HepG2 (cell line): ENCODE measurements around the gene ALG8. TPM values are rescaled to one million over a fixed set of nuclear protein-coding genes. Genes with fewer than 3 reads are reported as not detected.

Source experiments
- CCDC6 ChIP-seq: sonication (generic); formaldehyde crosslinking; IDR thresholded peaks from 2 replicates; pipeline ENCODE4 v1.8.1; 2022; ENCODE audit warnings: mild to moderate bottlenecking, missing genetic modification reagents, moderate library complexity
- FOXO1 ChIP-seq: sonication (generic); formaldehyde crosslinking; IDR thresholded peaks from 2 replicates; pipeline ENCODE4 v1.4.0; 2020; ENCODE audit warnings: missing genetic modification reagents
- FOXP1 ChIP-seq, 2 experiments: fragments of 450-650 bp in 1 of 2; IDR thresholded peaks; 2 replicates each; pipeline ENCODE4 v1.6.1; 2017 to 2018; ENCODE audit warnings: antibody characterized with exemption in 1 of 2
- GATAD2A ChIP-seq: IDR thresholded peaks from 2 replicates; pipeline ENCODE4 v1.6.1; 2016
- HNF4G ChIP-seq, 2 experiments: sonication (generic) in 1 of 2; formaldehyde crosslinking in 1 of 2; IDR thresholded peaks; 2 replicates each; pipeline versions ENCODE4 v1.4.0 to v1.6.1; 2011 to 2020; ENCODE audit warnings: borderline replicate concordance in 2 of 2, low read depth in 2 of 2, mild to moderate bottlenecking in 2 of 2, low read length in 1 of 2, missing genetic modification reagents in 1 of 2, moderate library complexity in 1 of 2
- NONO ChIP-seq, 2 experiments: fragments of 450-650 bp in 1 of 2; sonication (generic) in 1 of 2; formaldehyde crosslinking in 1 of 2; IDR thresholded peaks in 1 of 2; conservative IDR thresholded peaks in 1 of 2; 2 replicates each; pipeline versions ENCODE4 v1.6.1 to v1.8.0; 2017 to 2022; ENCODE audit warnings: mild to moderate bottlenecking in 1 of 2, missing genetic modification reagents in 1 of 2, moderate library complexity in 1 of 2
- PAX8 ChIP-seq: sonication (generic); formaldehyde crosslinking; IDR thresholded peaks from 2 replicates; pipeline ENCODE4 v1.8.0; 2022; ENCODE audit warnings: mild to moderate bottlenecking, missing genetic modification reagents, borderline replicate concordance
- PRPF4 ChIP-seq: fragments of 200-400 bp; formaldehyde crosslinking; IDR thresholded peaks from 2 replicates; pipeline ENCODE4 v1.6.1; 2016; ENCODE audit warnings: low read length, low read depth; ENCODE audit not compliant: poor library complexity, severe bottlenecking
- SIX4 ChIP-seq: sonication (generic); formaldehyde crosslinking; IDR thresholded peaks from 2 replicates; pipeline ENCODE4 v1.4.0; 2020; ENCODE audit warnings: missing genetic modification reagents
- SP2 ChIP-seq: sonication (generic); formaldehyde crosslinking; IDR thresholded peaks from 2 replicates; pipeline ENCODE4 v1.5.1; 2020; ENCODE audit warnings: mild to moderate bottlenecking, missing genetic modification reagents
- SPEN ChIP-seq: sonication (generic); formaldehyde crosslinking; IDR thresholded peaks from 2 replicates; pipeline ENCODE4 v1.5.1; 2020; ENCODE audit warnings: low read depth, mild to moderate bottlenecking, missing genetic modification reagents
- TCF12 ChIP-seq, 2 experiments: fragments of 450-650 bp in 1 of 2; sonication (generic) in 1 of 2; formaldehyde crosslinking in 1 of 2; IDR thresholded peaks; 2 replicates each; pipeline versions ENCODE4 v1.6.1 to v1.8.0; 2017 to 2022; ENCODE audit warnings: antibody characterized with exemption in 1 of 2, mild to moderate bottlenecking in 1 of 2, missing genetic modification reagents in 1 of 2, moderate library complexity in 1 of 2
- XBP1 ChIP-seq: sonication (generic); formaldehyde crosslinking; IDR thresholded peaks from 2 replicates; pipeline ENCODE4 v1.5.0; 2020; ENCODE audit warnings: missing genetic modification reagents
- ZBTB3 ChIP-seq: sonication (generic); formaldehyde crosslinking; IDR thresholded peaks from 2 replicates; pipeline ENCODE4 v1.4.0; 2020; ENCODE audit warnings: low read depth, mild to moderate bottlenecking, moderate library complexity, missing genetic modification reagents, borderline replicate concordance
- ZEB1 ChIP-seq: IDR thresholded peaks from 2 replicates; pipeline ENCODE4 v1.6.1; 2012; ENCODE audit warnings: mild to moderate bottlenecking, low read depth, inconsistent platforms; ENCODE audit not compliant: insufficient replicate concordance
- ZNF10 ChIP-seq: sonication (generic); formaldehyde crosslinking; IDR thresholded peaks from 2 replicates; pipeline ENCODE4 v1.4.0; 2020; ENCODE audit warnings: mild to moderate bottlenecking, low read depth, missing genetic modification reagents, borderline replicate concordance
- ZNF12 ChIP-seq: sonication (generic); formaldehyde crosslinking; IDR thresholded peaks from 2 replicates; pipeline ENCODE4 v1.5.0; 2020; ENCODE audit warnings: missing genetic modification reagents
- ZNF234 ChIP-seq: sonication (generic); formaldehyde crosslinking; conservative IDR thresholded peaks from 2 replicates; pipeline ENCODE4 v1.5.1; 2020; ENCODE audit warnings: mild to moderate bottlenecking, missing genetic modification reagents
- ZNF256 ChIP-seq: sonication (generic); formaldehyde crosslinking; conservative IDR thresholded peaks from 2 replicates; pipeline ENCODE4 v1.4.0; 2020; ENCODE audit warnings: missing genetic modification reagents
- polyA plus RNA-seq, 8 experiments: library from polyadenylated mRNA; depleted of rRNA in 3 of 8; stranded (reverse) in 7 of 8; unstranded in 1 of 8; fragments of >200 nt; fragmentation: Illumina TruSeq in 4 of 8; extraction: Trizol in 4 of 8; gene quantifications; 2 replicates each; pipeline versions ENCODE4 v1.2.1 to v1.2.3, GENCODE V29; 2011 to 2016; ENCODE audit warnings: low read depth in 4 of 8, missing spikeins in 1 of 8, mixed read lengths in 1 of 8; ENCODE audit not compliant: insufficient read depth in 1 of 8
- total RNA-seq, 5 experiments: library from RNA; depleted of rRNA; stranded (reverse); fragments of >200 nt; fragmentation: Illumina TruSeq; extraction: Trizol; gene quantifications; 2 replicates each; pipeline ENCODE4 v1.2.3, GENCODE V29; 2016; ENCODE audit warnings: low read depth in 1 of 5
- TF ChIP-seq, protein P1 (sequence below): sonication (generic); formaldehyde crosslinking; IDR thresholded peaks from 2 replicates; pipeline ENCODE4 v1.5.0; 2020; ENCODE audit warnings: mild to moderate bottlenecking, missing genetic modification reagents
- TF ChIP-seq, protein P2 (sequence below): sonication (generic); formaldehyde crosslinking; IDR thresholded peaks from 2 replicates; pipeline ENCODE4 v1.4.0; 2020; ENCODE audit warnings: mild to moderate bottlenecking, missing genetic modification reagents
- TF ChIP-seq, protein P3 (sequence below): IDR thresholded peaks from 2 replicates; pipeline ENCODE4 v1.6.1; 2016; ENCODE audit warnings: missing compliant biosample characterization, missing genetic modification reagents, borderline replicate concordance
- TF ChIP-seq, protein P4 (sequence below): sonication (generic); IDR thresholded peaks from 2 replicates; pipeline ENCODE4 v1.6.1; 2016; ENCODE audit warnings: low read depth, borderline replicate concordance

ALG8 gene
- total and polyA plus RNA-seq, 2 of the 13 experiments (the other 11 are each of a cell fraction or from before 2014, with no cell fraction given) = 75.8 to 88.0 TPM

DNA sequence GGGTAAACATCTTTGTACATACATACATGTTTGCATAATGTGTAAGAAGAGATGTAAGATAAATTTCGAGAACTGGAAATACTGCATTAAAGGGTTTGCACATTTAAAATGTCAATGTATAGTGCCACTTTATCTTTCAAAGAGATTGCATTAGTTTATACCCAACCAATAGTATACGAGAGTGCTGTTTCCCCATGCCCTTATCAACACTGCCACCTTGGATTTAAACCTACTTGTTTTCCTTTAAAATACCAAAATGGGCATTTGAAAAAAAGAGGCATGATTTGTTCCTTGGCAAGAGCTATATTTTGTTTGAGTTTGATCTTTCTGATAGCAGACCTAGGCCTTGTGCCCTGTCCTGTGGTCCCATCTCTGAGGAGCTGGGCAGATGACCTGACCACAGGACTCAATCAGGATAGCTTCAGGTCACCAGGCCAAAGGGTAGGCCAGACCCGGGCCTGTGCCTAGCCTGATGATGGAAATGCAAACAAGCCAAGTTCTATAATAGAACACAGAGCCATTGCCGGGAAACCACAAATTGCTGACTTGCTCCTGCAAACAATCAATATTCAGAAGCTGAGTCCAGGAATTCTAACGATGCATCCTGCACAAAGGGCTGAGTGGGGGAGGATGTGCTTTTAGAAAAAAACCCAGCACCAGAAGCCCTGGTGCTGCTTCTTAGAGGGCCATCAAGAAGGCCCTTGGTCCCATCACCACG, 16.9 kb upstream of the ALG8 start (continued):
- TF ChIP-seq, protein P1, sequence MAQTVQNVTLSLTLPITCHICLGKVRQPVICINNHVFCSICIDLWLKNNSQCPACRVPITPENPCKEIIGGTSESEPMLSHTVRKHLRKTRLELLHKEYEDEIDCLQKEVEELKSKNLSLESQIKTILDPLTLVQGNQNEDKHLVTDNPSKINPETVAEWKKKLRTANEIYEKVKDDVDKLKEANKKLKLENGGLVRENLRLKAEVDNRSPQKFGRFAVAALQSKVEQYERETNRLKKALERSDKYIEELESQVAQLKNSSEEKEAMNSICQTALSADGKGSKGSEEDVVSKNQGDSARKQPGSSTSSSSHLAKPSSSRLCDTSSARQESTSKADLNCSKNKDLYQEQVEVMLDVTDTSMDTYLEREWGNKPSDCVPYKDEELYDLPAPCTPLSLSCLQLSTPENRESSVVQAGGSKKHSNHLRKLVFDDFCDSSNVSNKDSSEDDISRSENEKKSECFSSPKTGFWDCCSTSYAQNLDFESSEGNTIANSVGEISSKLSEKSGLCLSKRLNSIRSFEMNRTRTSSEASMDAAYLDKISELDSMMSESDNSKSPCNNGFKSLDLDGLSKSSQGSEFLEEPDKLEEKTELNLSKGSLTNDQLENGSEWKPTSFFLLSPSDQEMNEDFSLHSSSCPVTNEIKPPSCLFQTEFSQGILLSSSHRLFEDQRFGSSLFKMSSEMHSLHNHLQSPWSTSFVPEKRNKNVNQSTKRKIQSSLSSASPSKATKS (CRISPR knock-in tag) = no peak
- TF ChIP-seq, protein P2, sequence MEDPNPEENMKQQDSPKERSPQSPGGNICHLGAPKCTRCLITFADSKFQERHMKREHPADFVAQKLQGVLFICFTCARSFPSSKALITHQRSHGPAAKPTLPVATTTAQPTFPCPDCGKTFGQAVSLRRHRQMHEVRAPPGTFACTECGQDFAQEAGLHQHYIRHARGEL = no peak
- TF ChIP-seq ZNF256 (CRISPR knock-in tag) (no peak), TCF12 (IDR thresholded peaks at IDR 0.05) (no peak), TCF12 (CRISPR knock-in tag; IDR thresholded peaks at IDR 0.05) (0 out of 2 replicates have a peak, but pooled peaks have one; percentile 34), ZNF12 (0 out of 2 replicates have a peak, but pooled peaks have one; percentile 12), SIX4 (CRISPR knock-in tag) (peak; percentile 71; the same call in 1 of the 2 replicates), NONO (IDR thresholded peaks at IDR 0.05) (no peak), NONO (CRISPR knock-in tag; conservative IDR thresholded peaks at IDR 0.05) (peak; percentile 68; the same call in 1 of the 2 replicates), FOXP1 (IDR thresholded peaks at IDR 0.05) (no peak), FOXP1 (CRISPR knock-in tag; IDR thresholded peaks at IDR 0.05) (peak; percentile 90), CCDC6 (CRISPR knock-in tag) (peak; percentile 82), GATAD2A (CRISPR knock-in tag) (peak; percentile 98), SP2 (CRISPR knock-in tag) (no peak), ZNF10 (CRISPR knock-in tag) (no peak), ZEB1 (peak; percentile 66), HNF4G (IDR thresholded peaks at IDR 0.05; ENCODE audit: borderline replicate concordance, low read depth, low read length) (peak; percentile 87), HNF4G (CRISPR knock-in tag; IDR thresholded peaks at IDR 0.05; ENCODE audit: borderline replicate concordance, low read depth) (peak; percentile 51; the same call in 1 of the 2 replicates), PRPF4 (no peak), PAX8 (CRISPR knock-in tag) (no peak), ZBTB3 (CRISPR knock-in tag) (no peak), ZNF234 (CRISPR knock-in tag) (no peak), FOXO1 (CRISPR knock-in tag) (peak; percentile 90), XBP1 (CRISPR knock-in tag) (no peak), SPEN (peak; percentile 32; the same call in 1 of the 2 replicates)
- TF ChIP-seq, protein P3, sequence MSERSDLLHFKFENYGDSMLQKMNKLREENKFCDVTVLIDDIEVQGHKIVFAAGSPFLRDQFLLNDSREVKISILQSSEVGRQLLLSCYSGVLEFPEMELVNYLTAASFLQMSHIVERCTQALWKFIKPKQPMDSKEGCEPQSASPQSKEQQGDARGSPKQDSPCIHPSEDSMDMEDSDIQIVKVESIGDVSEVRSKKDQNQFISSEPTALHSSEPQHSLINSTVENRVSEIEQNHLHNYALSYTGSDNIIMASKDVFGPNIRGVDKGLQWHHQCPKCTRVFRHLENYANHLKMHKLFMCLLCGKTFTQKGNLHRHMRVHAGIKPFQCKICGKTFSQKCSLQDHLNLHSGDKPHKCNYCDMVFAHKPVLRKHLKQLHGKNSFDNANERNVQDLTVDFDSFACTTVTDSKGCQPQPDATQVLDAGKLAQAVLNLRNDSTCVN (CRISPR knock-in tag) = peak; percentile 71; the same call in 1 of the 2 replicates
- TF ChIP-seq, protein P4, sequence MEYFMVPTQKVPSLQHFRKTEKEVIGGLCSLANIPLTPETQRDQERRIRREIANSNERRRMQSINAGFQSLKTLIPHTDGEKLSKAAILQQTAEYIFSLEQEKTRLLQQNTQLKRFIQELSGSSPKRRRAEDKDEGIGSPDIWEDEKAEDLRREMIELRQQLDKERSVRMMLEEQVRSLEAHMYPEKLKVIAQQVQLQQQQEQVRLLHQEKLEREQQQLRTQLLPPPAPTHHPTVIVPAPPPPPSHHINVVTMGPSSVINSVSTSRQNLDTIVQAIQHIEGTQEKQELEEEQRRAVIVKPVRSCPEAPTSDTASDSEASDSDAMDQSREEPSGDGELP = peak; percentile 75
